ENCODE data around the gene RELA. TPM values are rescaled to one million over a fixed set of nuclear protein-coding genes. Genes with fewer than 3 reads are reported as not detected.
"Not testable (repeated sequence)": the region's sequence is repeated elsewhere in the genome, so short reads cannot be mapped to it uniquely, and the experiment has no call there.

The RELA gene
- 10 to 100 TPM in 11 of 12 donors, not detected in 1; 34.7 to 75.7 (median 39.8) TPM for polyA plus RNA-seq (ENCODE audit: insufficient read length in 12 of 12)
- long read RNA-seq, donor 1, transcript RELA-202 (11 exons, 2,700 nt): major isoform, 6 of 10 reads
- long read RNA-seq, donor 1, partial matches to known transcripts: 0 of 10 reads
- long read RNA-seq, donor 1, other reads (novel, unspliced or antisense): 0 of 10 reads
- long read RNA-seq, donor 2, transcript RELA-205 (10 exons, 3,183 nt): major isoform, 6 of 12 reads
- long read RNA-seq, donor 2, partial matches to known transcripts: 0 of 12 reads
- long read RNA-seq, donor 2, other reads (novel, unspliced or antisense): 0 of 12 reads
- long read RNA-seq, donor 3, partial matches to known transcripts: 0 of 3 reads
- long read RNA-seq, donor 3, other reads (novel, unspliced or antisense): 0 of 3 reads
- long read RNA-seq, donor 4, partial matches to known transcripts: 0 of 3 reads
- long read RNA-seq, donor 4, other reads (novel, unspliced or antisense): 0 of 3 reads
- long read RNA-seq, donor 5: 0 reads
- long read RNA-seq, donor 6, partial matches to known transcripts: 0 of 3 reads
- long read RNA-seq, donor 6, other reads (novel, unspliced or antisense): 0 of 3 reads
- long read RNA-seq, donor 7, partial matches to known transcripts: 0 of 5 reads
- long read RNA-seq, donor 7, other reads (novel, unspliced or antisense): 0 of 5 reads
- long read RNA-seq, donor 8, transcript RELA-202 (11 exons, 2,700 nt): major isoform, 8 of 11 reads
- long read RNA-seq, donor 8, partial matches to known transcripts: 0 of 11 reads
- long read RNA-seq, donor 8, other reads (novel, unspliced or antisense): 0 of 11 reads
- long read RNA-seq, donor 9, transcript RELA-202 (11 exons, 2,700 nt): major isoform, 7 of 17 reads
- long read RNA-seq, donor 9, partial matches to known transcripts: 9 of 17 reads
- long read RNA-seq, donor 9, other reads (novel, unspliced or antisense): 0 of 17 reads
- long read RNA-seq, donor 10, transcript RELA-202 (11 exons, 2,700 nt): major isoform, 8 of 8 reads
- long read RNA-seq, donor 10, partial matches to known transcripts: 0 of 8 reads
- long read RNA-seq, donor 10, other reads (novel, unspliced or antisense): 0 of 8 reads
- long read RNA-seq, donor 11, partial matches to known transcripts: 0 of 7 reads
- long read RNA-seq, donor 11, other reads (novel, unspliced or antisense): 0 of 7 reads

- peak; percentile 97 for DNase-seq
These were observed at the start of gene RELA for GRCh38 chr11:65662799-65663638. RELA (minus strand) TSS chr11:65662916; CDS start chr11:65662832, 84 bp downstream.

- peak; percentile 98 for DNase-seq
These were observed 49.3 kb upstream of the RELA start, which contains the start of gene KAT5 for GRCh38 chr11:65711785-65712632. KAT5 (plus strand) TSS chr11:65712252; CDS start chr11:65712268, 16 bp downstream.

GRCh38 chr11:65710421-65710820, 47.7 kb upstream of the RELA start:
- no peak for DNase-seq

DNA sequence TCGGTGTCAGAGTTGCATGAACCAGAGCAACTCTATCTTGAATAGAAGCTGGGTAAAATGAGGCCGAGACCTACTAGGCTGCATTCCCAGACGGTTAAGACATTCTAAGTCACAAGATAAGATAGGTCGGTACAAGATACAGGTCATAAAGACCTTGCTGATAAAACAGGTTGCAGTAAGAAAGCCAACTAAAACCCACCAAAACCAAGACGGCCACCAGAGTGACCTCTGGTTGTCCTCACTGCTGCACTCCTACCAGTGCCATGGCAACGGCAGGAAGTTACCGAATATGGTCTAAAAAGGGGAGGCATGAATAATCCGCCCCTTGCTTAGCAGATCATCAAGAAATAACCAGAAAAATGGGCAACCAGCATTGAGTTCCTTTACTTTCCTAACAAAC, 46.9 kb upstream of the RELA start:
- no peak for DNase-seq

GRCh38 chr11:65708451-65708850, 45.7 kb upstream of the RELA start:
- no peak for DNase-seq

- not testable (repeated sequence) for DNase-seq
These were observed 44.3 kb upstream of the RELA start for GRCh38 chr11:65707002-65707401.

GRCh38 chr11:65706303-65706763, 43.6 kb upstream of the RELA start:
- peak; percentile 56 for DNase-seq

GRCh38 chr11:65703846-65704245, 41.1 kb upstream of the RELA start:
- DNase-seq: no peak

- no peak for DNase-seq
These were observed 39.0 kb upstream of the RELA start for GRCh38 chr11:65701686-65702085.

DNA sequence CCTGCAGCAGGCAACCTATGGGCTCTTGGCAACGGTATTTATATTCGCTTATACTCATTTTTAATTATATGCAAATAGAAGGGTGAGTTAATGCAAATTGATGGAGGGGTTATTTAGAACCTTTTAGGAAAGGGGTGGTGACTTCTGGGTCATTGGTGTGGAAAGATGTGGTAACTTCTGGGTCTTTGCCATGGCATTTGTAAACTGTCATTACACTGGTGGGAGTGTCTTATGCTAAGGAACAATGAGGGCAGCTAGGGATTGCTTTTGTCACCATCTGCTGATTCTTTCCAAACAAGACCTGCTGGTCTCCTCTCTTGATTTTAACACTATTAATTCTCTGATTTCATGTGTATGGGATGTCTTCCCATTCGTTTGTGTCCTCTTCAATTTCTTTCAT, 37.7 kb upstream of the RELA start:
- DNase-seq: no peak

DNA sequence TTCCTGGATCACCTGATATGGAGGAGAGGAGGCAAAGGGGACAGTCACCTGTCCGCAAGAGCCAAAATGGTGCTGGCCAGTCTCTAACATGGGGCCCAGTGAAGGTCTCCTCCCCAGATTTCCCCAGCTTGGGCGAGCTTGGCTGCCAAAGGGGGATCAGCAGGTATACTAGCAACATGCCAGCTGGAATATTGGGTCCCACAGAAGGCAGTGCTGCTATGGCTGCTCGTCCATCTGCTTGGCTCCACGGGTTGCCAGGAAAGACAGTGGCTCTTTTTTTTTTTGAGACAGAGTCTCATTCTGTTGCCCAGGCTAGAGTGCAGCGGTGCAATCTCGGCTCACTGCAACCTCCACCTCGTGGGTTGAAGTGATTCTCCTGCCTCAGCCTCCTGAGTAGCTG, 36.6 kb upstream of the RELA start:
- DNase-seq: no peak

- no peak for DNase-seq
These were observed 35.5 kb upstream of the RELA start for GRCh38 chr11:65698205-65698604.

DNA sequence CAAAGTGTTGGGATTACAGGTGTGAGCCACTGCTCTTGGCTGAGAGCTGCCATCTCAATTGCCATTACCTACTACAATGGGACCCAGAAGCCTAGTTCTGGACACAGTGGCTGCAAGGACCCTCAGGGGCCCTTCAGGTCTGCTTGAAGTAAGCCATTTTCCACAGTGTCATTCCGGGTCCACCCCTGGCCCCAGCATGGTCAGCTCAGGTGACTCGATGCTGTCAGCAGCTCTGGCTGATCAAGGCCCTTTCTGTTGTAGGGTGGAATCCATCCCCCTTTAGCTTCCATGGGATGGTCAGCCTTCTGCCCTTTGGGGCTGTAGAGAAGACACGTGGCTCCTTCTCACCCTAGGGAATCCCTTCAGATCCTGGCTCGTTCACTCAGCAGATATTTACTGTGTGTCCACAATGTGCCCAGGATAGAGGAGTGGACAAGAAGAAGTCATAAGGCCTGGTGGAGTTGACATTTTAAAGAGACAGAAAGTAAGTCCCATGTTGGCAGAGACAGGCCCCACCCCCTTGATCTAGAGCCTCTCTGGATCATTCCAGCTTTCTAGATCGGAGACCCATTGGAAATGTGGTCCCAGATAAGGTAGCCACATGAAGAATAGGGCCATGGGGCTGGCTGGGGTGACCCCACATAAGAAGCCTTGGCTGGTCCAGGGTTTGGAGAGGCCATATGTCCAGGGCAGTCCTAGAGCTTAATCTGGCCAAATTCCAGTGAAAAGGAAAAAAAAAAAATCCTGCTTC, 34.3 kb upstream of the RELA start:
- no peak for DNase-seq

GRCh38 chr11:65695459-65696241, 32.9 kb upstream of the RELA start:
- DNase-seq: no peak

DNA sequence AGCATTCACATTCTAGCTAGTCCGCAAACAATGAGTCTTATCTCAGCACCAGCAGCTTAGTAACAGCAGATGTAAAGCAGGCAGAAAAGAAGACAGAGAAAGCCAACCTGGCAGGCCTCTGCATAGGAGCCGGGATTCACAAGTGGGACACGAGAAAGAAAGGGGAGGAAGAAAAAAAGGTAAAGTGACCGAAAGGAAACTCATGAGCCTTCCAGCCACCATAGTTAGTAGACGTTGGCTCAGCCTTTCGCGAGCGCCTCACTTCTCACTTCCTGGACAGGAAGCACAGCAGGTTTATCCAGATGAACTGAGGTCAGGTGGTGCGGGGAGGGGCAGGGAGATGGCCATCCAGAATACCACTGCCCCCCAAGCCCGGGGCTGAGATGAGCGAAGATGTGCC, 29.7 kb upstream of the RELA start:
- DNase-seq: no peak

DNA sequence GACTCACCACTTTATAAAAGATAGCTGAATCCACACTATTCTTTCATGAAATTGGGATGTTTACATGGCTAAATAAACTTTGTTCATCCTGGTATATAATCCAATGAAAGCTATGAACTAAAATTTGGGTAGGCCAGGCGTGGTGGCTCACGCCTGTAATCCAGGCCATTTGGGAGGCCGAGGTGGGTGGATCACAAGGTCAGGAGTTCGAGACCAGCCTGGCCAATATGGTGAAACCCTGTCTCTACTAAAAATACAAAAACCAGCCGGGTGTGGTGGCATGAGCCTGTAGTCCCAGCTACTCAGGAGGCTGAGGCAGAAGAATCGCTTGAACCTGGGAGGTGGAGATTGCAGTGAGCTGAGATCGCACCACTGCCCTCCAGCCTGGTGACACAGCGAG, 29.1 kb upstream of the RELA start:
- DNase-seq: not testable (repeated sequence)

GRCh38 chr11:65685981-65686380, 23.3 kb upstream of the RELA start:
- DNase-seq: no peak

- DNase-seq: not testable (repeated sequence)
These were observed 20.8 kb upstream of the RELA start for GRCh38 chr11:65683480-65683879.
